K562 (cell line): ENCODE results near the gene MDC1. TPM values are rescaled to one million over a fixed set of nuclear protein-coding genes. Genes with fewer than 3 reads are reported as not detected.

Experiments
- ARID2 ChIP-seq: fragments of 450-650 bp; IDR thresholded peaks from 2 replicates; pipeline ENCODE4 v1.6.1; 2017; ENCODE audit warnings: antibody characterized with exemption, mild to moderate bottlenecking
- ELK3 ChIP-seq: fragments of 450-650 bp; formaldehyde crosslinking; IDR thresholded peaks from 2 replicates; pipeline ENCODE4 v1.4.0; 2020; ENCODE audit warnings: mild to moderate bottlenecking
- ILF3 ChIP-seq: fragments of 450-650 bp; IDR thresholded peaks from 2 replicates; pipeline ENCODE4 v1.6.1; 2018; ENCODE audit warnings: antibody characterized with exemption, mild to moderate bottlenecking, moderate library complexity, borderline replicate concordance
- KDM4B ChIP-seq, 2 experiments: fragments of 450-650 bp in 1 of 2; sonication (generic) in 1 of 2; IDR thresholded peaks; 2 replicates each; pipeline ENCODE4 v1.6.1; 2016 to 2017; ENCODE audit warnings: borderline replicate concordance in 2 of 2, antibody characterized with exemption in 1 of 2, low read depth in 1 of 2, mild to moderate bottlenecking in 1 of 2
- MEIS2 ChIP-seq: fragments of 450-650 bp; IDR thresholded peaks from 2 replicates; pipeline ENCODE4 v1.6.1; 2014; ENCODE audit warnings: mild to moderate bottlenecking; ENCODE audit not compliant: partially characterized antibody
- MTA2 ChIP-seq: fragments of 450-650 bp; IDR thresholded peaks from 2 replicates; pipeline ENCODE4 v1.6.1; 2016; ENCODE audit warnings: low read depth
- NCOA4 ChIP-seq: fragments of 450-650 bp; IDR thresholded peaks from 2 replicates; pipeline ENCODE4 v1.6.1; 2018; ENCODE audit warnings: mild to moderate bottlenecking; ENCODE audit not compliant: partially characterized antibody
- NR2C1 ChIP-seq, 2 experiments: fragments of 450-650 bp; IDR thresholded peaks; 2 replicates each; pipeline ENCODE4 v1.6.1; 2017; ENCODE audit warnings: mild to moderate bottlenecking in 2 of 2, antibody characterized with exemption in 1 of 2, inconsistent platforms in 1 of 2, missing compliant biosample characterization in 1 of 2, missing genetic modification characterization in 1 of 2
- RFX1 ChIP-seq: fragments of 450-650 bp; IDR thresholded peaks from 2 replicates; pipeline ENCODE4 v1.6.1; 2016; ENCODE audit warnings: mild to moderate bottlenecking, moderate library complexity
- SPI1 ChIP-seq: IDR thresholded peaks from 2 replicates; pipeline ENCODE4 v1.6.1; 2011; ENCODE audit warnings: low read depth, low read length, control low read depth, borderline replicate concordance
- TAF15 ChIP-seq: fragments of 200-400 bp; formaldehyde crosslinking; IDR thresholded peaks from 2 replicates; pipeline ENCODE4 v1.6.1; 2017; ENCODE audit warnings: mild to moderate bottlenecking, low read depth, low read length, moderate library complexity
- TCF7 ChIP-seq: sonication (generic); IDR thresholded peaks from 2 replicates; pipeline ENCODE4 v1.6.1; 2016; ENCODE audit warnings: antibody characterized with exemption, borderline replicate concordance
- U2AF2 ChIP-seq: fragments of 200-400 bp; formaldehyde crosslinking; optimal IDR thresholded peaks from 2 replicates; pipeline ENCODE3; 2017; ENCODE audit warnings: low read depth, mild to moderate bottlenecking, low read length
- ZNF75A ChIP-seq: fragments of 450-650 bp; formaldehyde crosslinking; IDR thresholded peaks from 2 replicates; pipeline ENCODE4 v1.4.0; 2020; ENCODE audit warnings: mild to moderate bottlenecking
- polyA plus RNA-seq, 8 experiments: library from polyadenylated mRNA; depleted of rRNA in 4 of 8; stranded (reverse) in 5 of 8; unstranded in 3 of 8; fragments of >200 nt; fragmentation: Nextera tagmentation in 2 of 8; fragmentation: Illumina TruSeq in 1 of 8; extraction: Ambion mirVana in 2 of 8; extraction: Trizol in 1 of 8; gene quantifications; 2 replicates each; pipeline versions ENCODE4 v1.2.1 to v1.2.3, GENCODE V29; 2011 to 2014; ENCODE audit warnings: inconsistent platforms in 1 of 8, missing spikeins in 1 of 8
- total RNA-seq, 7 experiments: library from RNA; depleted of rRNA in 6 of 7; stranded (reverse); fragments of >200 nt in 6 of 7; fragmentation: Illumina TruSeq in 2 of 7; extraction: Trizol in 2 of 7; gene quantifications; 2 replicates each; pipeline versions ENCODE4 v1.2.1 to v1.2.3, GENCODE V29; 2011 to 2021; ENCODE audit warnings: low replicate concordance in 1 of 7

Gene MDC1
- total and polyA plus RNA-seq, 9 of the 15 experiments (the other 6 are each of a cell fraction or from before 2014, with no cell fraction given): 8.2 to 114 (median 20.0) TPM

GRCh38 chr6:30681766-30682142 is 35.3 kb downstream of the MDC1 start (continued):
- TF ChIP-seq TAF15: no peak
- 0 out of 2 replicates have a peak, but pooled peaks have one; percentile 15 for TF ChIP-seq MTA2
- no peak for TF ChIP-seq KDM4B (IDR thresholded peaks at IDR 0.05; ENCODE audit: borderline replicate concordance in 2 of 2, low read depth in 1 of 2)
- peak; percentile 79 for TF ChIP-seq MEIS2
- TF ChIP-seq RFX1: no peak
- TF ChIP-seq ZNF75A (CRISPR knock-in tag): 0 out of 2 replicates have a peak, but pooled peaks have one; percentile 33
- TF ChIP-seq NR2C1 (IDR thresholded peaks at IDR 0.05): no peak
- 0 out of 2 replicates have a peak, but pooled peaks have one; percentile 12 for TF ChIP-seq NR2C1 (tag; IDR thresholded peaks at IDR 0.05)
- TF ChIP-seq TCF7: no peak
- TF ChIP-seq ELK3 (CRISPR knock-in tag): no peak
- no peak for TF ChIP-seq ILF3
- no peak for TF ChIP-seq NCOA4
- TF ChIP-seq ARID2: no peak
- TF ChIP-seq SPI1: no peak
- no peak for TF ChIP-seq U2AF2
